ENCODE measurements around the gene NTHL1.

The NTHL1 gene

GRCh38 chr16:2079311-2079800 is 31.7 kb upstream of the NTHL1 start:
- peaks cover 27% of the 10 kb centered on the region for H3K36me3 Mint-ChIP-seq (ENCODE audit: insufficient read depth)
- no peaks in the 10 kb centered on the region for H3K27me3 Mint-ChIP-seq
- no peaks in the 10 kb centered on the region for H3K9me3 Mint-ChIP-seq
- no peak overlapping the region for H3K4me3 Mint-ChIP-seq
- DNase-seq (no peak), ATAC-seq (replicated peaks) (no peak)
- no peak overlapping the region for H3K27ac Mint-ChIP-seq
- peaks cover 0 to 2% of the 10 kb centered on the region in 2 donors for H3K4me1 Mint-ChIP-seq (ENCODE audit: low read depth in 2 of 2)

- H3K27me3 Mint-ChIP-seq: no peaks in the 10 kb centered on the region
- H3K27ac Mint-ChIP-seq: no peak overlapping the region
- no peak for DNase-seq
- H3K4me1 Mint-ChIP-seq (ENCODE audit: low read depth in 2 of 2): peaks cover 0 to 2% of the 10 kb centered on the region in 2 donors
- no peak for ATAC-seq (replicated peaks)
- H3K36me3 Mint-ChIP-seq (ENCODE audit: insufficient read depth): peaks cover 20% of the 10 kb centered on the region
- H3K9me3 Mint-ChIP-seq: no peaks in the 10 kb centered on the region
- H3K4me3 Mint-ChIP-seq: no peak overlapping the region
Observed at GRCh38 chr16:2078691-2079090, 31.1 kb upstream of the NTHL1 start.

- no peaks in the 10 kb centered on the region for H3K27me3 Mint-ChIP-seq
- peaks cover 22% of the 10 kb centered on the region for H3K36me3 Mint-ChIP-seq (ENCODE audit: insufficient read depth)
- no peak overlapping the region for H3K27ac Mint-ChIP-seq
- DNase-seq (no peak), ATAC-seq (replicated peaks) (no peak)
- H3K4me3 Mint-ChIP-seq: no peak overlapping the region
- no peaks in the 10 kb centered on the region for H3K9me3 Mint-ChIP-seq
- H3K4me1 Mint-ChIP-seq (ENCODE audit: low read depth in 2 of 2): peaks cover 0 to 1% of the 10 kb centered on the region in 2 donors
Observed at GRCh38 chr16:2078096-2078495, 30.5 kb upstream of the NTHL1 start.

- Mint-ChIP-seq H3K9me3 (no peaks in the 10 kb centered on the region), H3K4me1 (ENCODE audit: low read depth in 2 of 2) (no peaks in the 10 kb centered on the region), H3K27ac (no peak overlapping the region), H3K36me3 (ENCODE audit: insufficient read depth) (peaks cover 23% of the 10 kb centered on the region), H3K4me3 (no peak overlapping the region), H3K27me3 (no peaks in the 10 kb centered on the region)
- DNase-seq: no peak
- no peak for ATAC-seq (replicated peaks)
Observed at GRCh38 chr16:2077696-2078095, 30.1 kb upstream of the NTHL1 start.

GRCh38 chr16:2077016-2077415 is 29.4 kb upstream of the NTHL1 start:
- H3K27me3 Mint-ChIP-seq: no peaks in the 10 kb centered on the region
- H3K9me3 Mint-ChIP-seq: no peaks in the 10 kb centered on the region
- peaks cover 18% of the 10 kb centered on the region for H3K36me3 Mint-ChIP-seq (ENCODE audit: insufficient read depth)
- no peaks in the 10 kb centered on the region for H3K4me1 Mint-ChIP-seq (ENCODE audit: low read depth in 2 of 2)
- H3K4me3 Mint-ChIP-seq: no peak overlapping the region
- DNase-seq: no peak
- no peak overlapping the region for H3K27ac Mint-ChIP-seq
- ATAC-seq (replicated peaks): no peak

GRCh38 chr16:2076072-2076865 is 28.6 kb upstream of the NTHL1 start:
- DNase-seq: no peak
- no peak overlapping the region for H3K27ac Mint-ChIP-seq
- H3K27me3 Mint-ChIP-seq: no peaks in the 10 kb centered on the region
- no peaks in the 10 kb centered on the region for H3K4me1 Mint-ChIP-seq (ENCODE audit: low read depth in 2 of 2)
- ATAC-seq (replicated peaks): no peak
- no peaks in the 10 kb centered on the region for H3K9me3 Mint-ChIP-seq
- no peak overlapping the region for H3K4me3 Mint-ChIP-seq
- H3K36me3 Mint-ChIP-seq (ENCODE audit: insufficient read depth): peaks cover 17% of the 10 kb centered on the region

GRCh38 chr16:2075631-2076030 is 28.0 kb upstream of the NTHL1 start:
- Mint-ChIP-seq H3K9me3 (no peaks in the 10 kb centered on the region), H3K4me1 (ENCODE audit: low read depth in 2 of 2) (no peaks in the 10 kb centered on the region), H3K27me3 (no peaks in the 10 kb centered on the region), H3K27ac (no peak overlapping the region), H3K4me3 (no peak overlapping the region), H3K36me3 (ENCODE audit: insufficient read depth) (peaks cover 20% of the 10 kb centered on the region)
- no peak for ATAC-seq (replicated peaks)
- DNase-seq: no peak

- Mint-ChIP-seq H3K4me3 (no peak overlapping the region), H3K9me3 (no peaks in the 10 kb centered on the region), H3K27me3 (no peaks in the 10 kb centered on the region), H3K27ac (no peak overlapping the region), H3K4me1 (ENCODE audit: low read depth in 2 of 2) (no peaks in the 10 kb centered on the region), H3K36me3 (ENCODE audit: insufficient read depth) (peaks cover 25% of the 10 kb centered on the region)
- DNase-seq (no peak), ATAC-seq (replicated peaks) (no peak)
Observed at GRCh38 chr16:2074071-2074470, 26.4 kb upstream of the NTHL1 start.

- no peak overlapping the region for H3K4me3 Mint-ChIP-seq
- no peaks in the 10 kb centered on the region for H3K4me1 Mint-ChIP-seq (ENCODE audit: low read depth in 2 of 2)
- no peaks in the 10 kb centered on the region for H3K27me3 Mint-ChIP-seq
- H3K36me3 Mint-ChIP-seq (ENCODE audit: insufficient read depth): peaks cover 33% of the 10 kb centered on the region
- no peak for ATAC-seq (replicated peaks)
- no peak for DNase-seq
- no peaks in the 10 kb centered on the region for H3K9me3 Mint-ChIP-seq
- no peak overlapping the region for H3K27ac Mint-ChIP-seq
Observed at GRCh38 chr16:2072926-2073325, 25.3 kb upstream of the NTHL1 start.

- DNase-seq (no peak), ATAC-seq (replicated peaks) (no peak)
- H3K9me3 Mint-ChIP-seq: no peaks in the 10 kb centered on the region
- no peaks in the 10 kb centered on the region for H3K27me3 Mint-ChIP-seq
- no peak overlapping the region for H3K4me3 Mint-ChIP-seq
- H3K27ac Mint-ChIP-seq: no peak overlapping the region
- H3K36me3 Mint-ChIP-seq (ENCODE audit: insufficient read depth): peaks cover 32% of the 10 kb centered on the region
- H3K4me1 Mint-ChIP-seq (ENCODE audit: low read depth in 2 of 2): no peaks in the 10 kb centered on the region
Observed at GRCh38 chr16:2071454-2072202, 24.0 kb upstream of the NTHL1 start.

- Mint-ChIP-seq H3K4me3 (no peak overlapping the region), H3K27ac (peak overlapping the region in 1 of 2 donors; percentile 51), H3K27me3 (no peaks in the 10 kb centered on the region), H3K4me1 (ENCODE audit: low read depth in 2 of 2) (peaks cover 0 to 2% of the 10 kb centered on the region in 2 donors), H3K36me3 (ENCODE audit: insufficient read depth) (peaks cover 38% of the 10 kb centered on the region), H3K9me3 (no peaks in the 10 kb centered on the region)
- ATAC-seq (replicated peaks) (no peak), DNase-seq (no peak)
Observed at GRCh38 chr16:2070576-2071453, 23.2 kb upstream of the NTHL1 start.

GRCh38 chr16:2066139-2066538 is 18.5 kb upstream of the NTHL1 start:
- Mint-ChIP-seq H3K4me1 (ENCODE audit: low read depth in 2 of 2) (peaks cover 0 to 3% of the 10 kb centered on the region in 2 donors), H3K9me3 (no peaks in the 10 kb centered on the region), H3K4me3 (no peak overlapping the region), H3K27ac (no peak overlapping the region), H3K27me3 (no peaks in the 10 kb centered on the region), H3K36me3 (ENCODE audit: insufficient read depth) (peaks cover 34% of the 10 kb centered on the region)
- DNase-seq (no peak), ATAC-seq (replicated peaks) (no peak)

- no peak for DNase-seq
- H3K27ac Mint-ChIP-seq: no peak overlapping the region
- peaks cover 0 to 3% of the 10 kb centered on the region in 2 donors for H3K4me1 Mint-ChIP-seq (ENCODE audit: low read depth in 2 of 2)
- no peaks in the 10 kb centered on the region for H3K27me3 Mint-ChIP-seq
- ATAC-seq (replicated peaks): no peak
- no peak overlapping the region for H3K4me3 Mint-ChIP-seq
- H3K36me3 Mint-ChIP-seq (ENCODE audit: insufficient read depth): peaks cover 32% of the 10 kb centered on the region
- no peaks in the 10 kb centered on the region for H3K9me3 Mint-ChIP-seq
Observed at GRCh38 chr16:2064368-2064945, 16.8 kb upstream of the NTHL1 start.

All from effector memory CD8-positive, alpha-beta T cell (primary cell).